NCI-H446 (cell line): ENCODE data around the gene PEX11G.

Experiments used
- DNase-seq, 2 experiments: peaks; one replicate each; lab custom pipeline; 2025; lab: John Stamatoyannopoulos, UW

PEX11G gene

DNA sequence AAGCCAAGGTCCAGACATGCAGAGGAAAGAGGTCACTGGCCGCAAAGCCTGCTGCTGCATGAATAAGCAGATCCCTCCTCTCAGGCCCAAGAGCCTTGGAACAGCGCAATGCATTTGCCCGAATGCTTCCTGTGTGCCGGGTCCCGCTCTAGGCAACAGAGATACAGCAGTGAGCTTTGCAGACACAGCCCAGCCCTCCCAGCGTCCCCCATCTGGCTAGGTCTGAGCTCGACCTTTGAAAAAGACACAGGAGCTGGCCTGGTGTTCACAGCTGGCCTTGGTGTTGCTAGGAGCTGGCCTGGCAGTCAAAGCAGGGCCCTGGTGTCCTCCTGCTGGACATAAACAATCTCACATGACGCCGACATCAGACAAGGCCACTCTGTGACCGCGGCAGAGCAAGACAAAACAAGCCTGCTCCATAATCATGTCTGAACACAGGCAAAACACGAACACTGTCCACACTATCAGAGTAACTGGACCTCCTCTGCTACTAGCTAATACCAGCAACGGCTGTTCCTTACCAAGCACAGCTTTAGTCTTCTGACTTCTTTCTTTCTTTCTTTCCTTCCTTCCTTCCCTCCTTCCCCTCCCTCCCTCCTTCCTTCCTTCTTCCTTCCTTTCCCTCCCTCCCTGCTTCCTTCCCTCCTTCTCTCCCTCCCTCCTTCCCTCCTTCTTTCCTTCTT lies 5.7 kb upstream of the PEX11G start:
- DNase-seq, result no peak

DNA sequence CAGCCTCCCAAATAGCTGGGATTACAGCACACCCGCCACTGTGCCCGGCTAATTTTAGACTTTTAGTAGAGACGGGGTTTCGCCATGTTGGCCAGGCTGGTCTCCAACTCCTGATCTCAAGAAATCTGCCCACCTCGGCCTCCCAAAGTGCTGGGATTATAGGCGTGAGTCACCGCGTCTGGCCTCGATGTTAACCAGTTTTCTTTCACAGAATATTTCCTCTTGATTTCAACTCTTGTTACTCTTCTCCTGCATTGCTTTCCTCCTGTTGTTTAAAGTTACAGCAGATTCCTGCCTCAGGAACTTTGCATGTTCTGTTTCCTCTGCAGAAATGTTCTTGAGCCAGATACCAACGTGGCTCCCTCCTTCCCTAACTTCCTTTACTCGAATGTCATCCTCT lies 3.7 kb upstream of the PEX11G start:
- DNase-seq, result no peak

DNA sequence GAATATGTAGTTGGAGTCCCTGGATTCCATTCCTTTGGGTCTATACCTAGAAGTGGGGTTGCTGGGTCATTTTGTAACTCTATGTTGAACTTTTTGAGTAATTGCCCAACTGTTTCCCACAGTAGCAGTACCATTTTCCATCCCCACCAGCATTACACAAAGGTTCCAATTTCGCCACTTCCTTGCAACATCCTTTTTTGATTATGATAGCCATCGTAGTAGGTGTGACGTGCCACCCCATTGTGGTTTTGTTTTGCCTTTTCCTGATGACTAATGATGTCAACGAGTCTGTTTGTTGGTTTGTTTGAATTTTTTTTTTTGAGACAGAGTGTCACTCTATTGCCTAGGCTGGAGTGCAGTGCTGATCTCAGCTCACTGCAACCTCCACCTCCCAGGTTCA lies 3.3 kb upstream of the PEX11G start:
- no peak for DNase-seq

DNA sequence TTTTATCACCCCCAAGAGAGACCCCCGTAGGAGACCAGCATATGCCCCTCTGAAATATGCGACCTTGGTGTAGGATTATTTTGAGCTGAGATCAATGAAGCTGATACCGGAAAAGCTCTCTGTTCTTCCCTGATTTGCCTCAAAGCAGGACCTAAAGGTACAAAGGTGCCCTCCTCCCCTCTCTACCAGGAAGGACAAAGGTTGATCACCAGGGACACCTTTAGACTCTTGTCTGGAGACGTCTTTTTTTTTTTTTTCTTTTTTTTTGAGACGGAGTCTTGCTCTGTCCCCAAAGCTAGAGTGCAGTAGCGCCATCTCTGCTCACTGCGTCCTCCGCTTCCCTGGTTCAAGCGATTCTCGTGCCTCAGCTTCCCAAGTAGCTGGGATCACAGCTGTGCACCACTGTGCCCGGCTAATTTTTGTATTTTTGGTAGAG lies 792 bp upstream of the PEX11G start:
- DNase-seq, result no peak

DNA sequence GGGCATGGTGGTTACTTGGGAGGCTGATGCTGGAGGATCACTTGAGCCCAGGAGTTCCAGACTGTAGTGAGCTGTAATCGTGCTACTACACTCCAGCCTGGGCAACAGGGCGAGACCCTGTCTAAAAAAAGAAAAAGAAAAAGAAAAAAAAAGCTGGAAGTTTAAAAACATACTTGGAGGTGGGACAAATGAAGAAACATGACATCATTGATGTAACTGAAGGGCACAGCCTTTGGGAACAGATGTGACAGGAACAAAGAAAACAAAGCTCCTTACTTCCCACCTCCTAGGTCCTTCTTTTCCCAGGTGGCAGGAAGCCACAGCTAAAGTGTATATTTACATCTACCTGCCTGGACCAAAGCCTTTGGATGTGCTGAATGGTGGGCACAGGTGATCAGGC lies 1.9 kb downstream of the PEX11G start:
- no peak for DNase-seq

DNA sequence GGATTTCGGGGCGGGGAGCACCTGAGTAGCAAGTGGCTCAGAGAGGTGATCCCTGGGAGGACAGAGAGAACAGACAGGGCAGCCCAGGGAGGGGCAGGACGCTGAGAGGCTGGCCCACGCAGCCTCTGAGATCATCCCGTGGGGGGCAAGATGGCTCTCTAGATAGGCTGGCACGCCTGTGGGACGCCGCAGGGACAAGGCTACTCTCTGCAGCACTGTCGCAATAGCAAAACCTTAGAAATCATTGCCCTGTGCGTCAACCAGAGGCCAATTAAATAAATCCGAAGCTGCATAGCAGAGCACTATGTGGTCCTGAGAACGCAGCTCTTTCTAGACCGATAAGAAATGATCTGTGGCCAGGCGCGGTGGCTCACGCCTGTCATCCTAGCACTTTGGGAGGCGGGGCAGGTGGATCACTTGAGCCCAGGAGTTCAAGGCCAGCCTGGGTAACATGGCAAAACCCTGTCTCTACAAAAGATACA lies 5.1 kb downstream of the PEX11G start:
- DNase-seq, result no peak

DNA sequence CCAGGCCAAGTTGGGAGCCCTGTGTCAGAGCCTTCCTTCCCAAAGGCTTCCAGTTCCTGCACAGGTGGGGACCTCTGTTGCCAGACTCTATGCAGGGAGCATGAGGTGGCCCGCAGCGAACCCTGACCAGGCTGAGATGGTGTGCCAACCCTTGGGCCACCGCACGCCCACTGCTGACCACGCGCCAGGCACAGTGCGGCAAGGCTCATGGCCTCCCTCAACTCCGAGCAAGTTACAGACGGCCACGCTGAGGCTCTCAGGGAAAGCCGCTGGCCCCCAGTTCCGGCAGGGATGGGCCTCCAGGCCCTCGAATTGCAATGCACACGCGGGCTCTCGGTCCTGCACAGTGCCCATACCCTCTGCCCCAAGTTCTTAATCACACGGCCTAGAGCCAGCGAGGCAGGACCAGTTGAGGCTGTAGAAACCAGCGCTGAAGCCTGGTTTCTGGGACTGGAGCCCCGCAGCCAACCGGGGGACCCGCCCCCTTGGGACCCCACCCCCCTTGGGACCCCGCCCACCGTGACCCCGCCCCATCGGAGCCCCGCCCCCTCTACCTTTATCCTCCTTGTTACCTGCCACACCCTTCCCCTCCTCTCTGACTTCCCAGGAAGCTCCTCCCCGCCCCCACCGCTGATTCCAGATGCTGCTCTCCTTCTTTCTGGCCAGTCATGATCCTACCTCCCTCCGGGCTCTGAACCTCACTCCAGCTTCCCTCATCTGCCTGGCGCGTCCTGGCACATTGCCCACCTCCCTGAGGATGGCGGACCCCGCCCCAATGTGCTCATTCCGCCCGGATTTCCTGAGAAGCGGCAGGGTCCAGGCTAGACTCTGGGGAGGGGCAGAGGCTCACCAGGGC lies 6.0 kb downstream of the PEX11G start:
- DNase-seq, result no peak

DNA sequence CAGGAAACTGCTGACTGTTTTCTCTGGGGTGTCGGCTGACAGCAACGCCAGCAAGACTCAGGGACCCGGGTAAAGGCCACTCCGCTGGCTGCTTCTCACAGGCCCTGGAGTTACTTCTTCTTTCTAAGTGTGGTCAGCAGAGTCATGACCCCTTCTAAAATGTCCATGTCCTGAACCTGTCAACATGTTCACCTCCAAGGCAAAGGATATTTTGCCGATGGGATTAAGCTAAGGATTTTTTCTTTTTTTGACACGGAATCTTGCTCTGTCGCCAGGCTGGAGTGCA lies 7.9 kb downstream of the PEX11G start:
- no peak for DNase-seq

DNA sequence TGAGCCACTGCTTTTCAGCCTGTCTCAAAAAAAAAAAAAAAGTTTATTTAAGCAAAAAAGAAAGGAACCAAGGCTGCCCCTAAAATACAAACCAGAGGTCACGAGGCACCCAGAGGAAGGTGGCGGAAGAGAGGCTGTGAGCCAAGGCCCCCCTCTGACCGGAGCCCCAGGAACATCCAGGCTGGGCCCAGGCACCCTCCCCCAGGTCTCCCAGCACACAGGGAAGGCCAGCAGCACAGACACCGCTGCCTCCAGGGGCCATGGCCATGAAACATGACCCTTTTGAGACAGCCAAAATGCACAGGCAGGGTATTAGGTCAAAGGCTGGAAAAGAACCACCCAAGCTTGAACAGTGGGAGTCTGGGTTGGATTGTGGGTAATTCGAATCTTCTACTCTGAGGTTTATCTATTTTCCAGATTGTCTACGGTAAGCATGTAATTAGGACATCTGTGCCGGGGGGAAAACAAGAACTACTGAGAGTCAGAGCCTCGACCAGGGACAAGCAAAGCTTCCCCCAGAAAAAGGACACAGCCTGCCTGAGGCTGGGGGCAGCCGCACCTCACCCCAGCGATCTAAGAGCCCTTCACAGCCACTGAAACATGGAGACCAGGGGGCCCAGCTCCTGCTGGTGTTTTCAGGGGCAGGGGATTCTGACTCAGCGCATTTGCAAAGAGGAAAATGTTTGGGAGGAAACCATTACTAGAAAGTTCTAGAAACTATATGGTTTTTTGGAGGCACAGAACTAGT lies 8.4 kb downstream of the PEX11G start:
- no peak for DNase-seq

DNA sequence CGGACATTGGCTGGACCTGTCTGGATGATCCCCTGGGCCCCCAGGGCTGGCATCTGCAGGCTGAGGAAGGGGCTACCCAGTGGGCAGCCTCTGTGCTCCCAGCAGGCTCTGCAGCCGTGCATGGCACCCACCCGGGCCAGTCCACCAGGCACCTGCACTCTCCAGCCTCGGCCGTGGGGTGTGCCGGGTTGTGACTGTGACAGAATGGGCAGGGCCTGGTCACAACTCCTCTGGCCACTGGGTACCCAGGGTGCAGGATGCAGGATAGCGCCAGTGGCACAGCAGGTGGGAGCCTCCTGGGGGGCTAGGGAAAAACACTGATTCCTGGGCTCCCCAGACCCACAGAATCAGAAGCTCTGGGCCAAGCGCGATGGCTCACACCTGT lies 10.0 kb downstream of the PEX11G start:
- DNase-seq, result no peak

DNA sequence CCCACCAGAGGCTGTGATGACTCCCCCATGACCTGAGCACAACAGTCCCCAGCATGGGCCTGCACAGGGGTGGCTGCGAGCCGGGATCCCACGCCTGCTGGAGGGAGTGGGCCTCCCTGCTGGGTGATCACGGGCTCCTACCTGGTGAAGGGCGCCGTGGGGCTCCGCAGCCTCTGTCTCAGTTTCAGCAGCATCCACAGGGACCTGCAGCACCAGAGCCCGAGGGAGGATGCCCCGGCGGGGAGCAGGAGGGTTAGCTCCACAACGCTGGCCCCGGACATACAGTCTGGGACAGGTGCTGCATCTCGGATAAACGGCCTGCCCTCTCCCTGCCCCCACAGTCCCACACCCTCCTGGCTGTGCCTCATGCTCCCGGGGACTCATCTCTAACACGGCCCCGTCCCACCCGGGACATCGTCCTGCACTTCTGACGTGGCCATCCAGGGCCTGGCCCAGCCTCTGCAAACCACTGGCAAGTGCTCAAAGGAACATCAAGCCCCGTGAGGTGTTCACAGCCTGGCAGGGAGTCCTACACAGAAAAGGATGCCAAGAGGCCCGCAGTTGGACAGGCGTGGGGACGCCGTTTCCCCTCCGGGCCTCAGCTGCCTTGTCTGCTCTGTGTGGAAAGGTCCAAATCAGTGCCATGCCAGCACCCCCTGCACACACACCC lies 10.5 kb downstream of the PEX11G start:
- DNase-seq, result no peak

DNA sequence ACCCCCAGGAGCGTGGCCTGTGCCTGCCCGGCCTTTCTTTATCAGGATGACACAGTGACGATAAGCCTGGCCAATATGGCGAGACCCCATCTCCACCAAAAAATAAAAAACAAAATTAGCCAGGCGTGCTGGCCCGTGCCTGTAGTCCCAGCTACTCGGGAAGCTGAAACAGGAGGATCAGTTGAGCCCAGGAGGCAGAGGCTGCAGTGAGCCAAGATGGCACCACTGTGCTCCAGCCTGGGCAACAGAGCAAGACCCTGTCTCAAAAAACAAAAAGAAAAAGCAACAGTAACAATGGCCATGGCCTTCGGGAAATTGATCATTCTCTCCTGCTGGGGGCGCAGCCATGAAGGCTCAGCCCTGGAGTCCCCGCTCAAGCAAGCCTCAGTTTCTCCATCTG lies 11.1 kb downstream of the PEX11G start:
- DNase-seq, result no peak

DNA sequence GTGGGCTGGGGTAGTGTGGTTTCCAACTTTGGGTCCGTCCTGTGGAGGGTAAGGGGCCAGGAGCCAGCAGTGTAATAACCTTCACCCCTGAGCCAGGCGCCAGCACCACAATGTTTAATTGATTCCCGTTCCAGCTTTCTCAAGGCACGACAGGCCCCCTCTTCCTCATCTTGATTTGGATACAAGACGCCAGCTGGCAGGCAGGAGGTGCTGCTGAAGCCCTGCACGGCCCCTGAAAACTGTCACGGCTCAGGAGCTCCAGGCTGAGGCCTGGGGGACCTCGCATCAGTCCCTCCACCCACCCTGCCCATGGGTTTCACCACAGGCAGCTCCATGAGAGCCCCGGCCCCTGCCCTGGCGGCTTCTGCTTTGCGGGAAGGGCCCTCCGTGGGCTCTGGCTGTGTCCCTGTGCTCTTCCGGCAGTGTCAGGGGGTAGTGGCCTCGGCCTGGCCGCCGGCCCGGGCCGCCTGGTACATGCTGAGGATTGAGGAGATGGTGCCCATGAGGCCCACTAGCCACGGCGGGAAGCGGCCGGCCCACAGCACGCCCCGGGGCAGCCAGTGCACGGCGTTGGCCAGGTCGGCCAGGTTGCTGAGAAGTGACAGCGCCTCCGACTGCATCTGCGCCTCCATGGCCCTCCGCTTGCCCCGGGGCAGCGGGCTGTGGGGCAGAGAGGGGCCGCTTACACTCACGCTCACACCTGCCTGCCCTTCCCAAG lies 11.9 kb downstream of the PEX11G start:
- DNase-seq, result no peak

DNA sequence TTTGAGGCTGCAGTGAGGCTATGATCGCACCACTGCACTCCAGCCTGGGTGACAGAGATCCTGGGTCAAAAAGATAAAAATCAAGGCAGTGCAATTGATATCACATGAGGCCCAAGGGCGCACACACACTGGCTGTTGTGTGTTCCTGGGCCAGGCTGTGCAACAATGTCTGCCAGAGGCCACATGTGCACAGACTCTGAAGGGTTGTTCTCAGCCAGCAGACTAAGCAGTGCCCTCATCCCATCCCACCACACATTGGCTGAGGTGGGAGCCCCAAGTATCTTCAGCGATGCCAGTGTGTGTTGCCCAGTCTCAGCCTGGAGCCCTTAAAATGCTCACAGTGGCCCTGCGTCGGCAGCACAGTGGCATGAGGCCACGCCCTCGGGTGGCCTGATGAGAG lies 12.6 kb downstream of the PEX11G start:
- no peak for DNase-seq

DNA sequence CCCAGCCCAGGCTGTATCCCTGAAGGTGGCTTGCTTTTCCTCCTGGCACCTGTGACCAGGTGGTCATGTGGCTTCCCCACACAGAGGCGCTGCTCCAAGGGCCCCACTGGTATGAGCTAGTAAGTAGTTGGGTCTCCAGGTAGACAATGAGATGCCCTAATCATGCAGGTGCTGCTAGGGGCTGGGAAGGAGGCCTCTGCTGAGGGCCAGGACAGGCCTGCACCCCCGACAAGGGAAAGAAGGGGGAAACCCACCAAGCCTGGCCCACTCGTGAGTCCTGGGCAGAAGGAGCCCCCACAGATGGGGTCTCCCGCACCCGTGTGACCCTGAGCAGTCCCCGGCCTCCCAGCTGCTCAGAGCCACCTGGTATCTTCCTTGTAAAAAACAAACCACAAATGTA lies 13.2 kb downstream of the PEX11G start:
- DNase-seq, result no peak

DNA sequence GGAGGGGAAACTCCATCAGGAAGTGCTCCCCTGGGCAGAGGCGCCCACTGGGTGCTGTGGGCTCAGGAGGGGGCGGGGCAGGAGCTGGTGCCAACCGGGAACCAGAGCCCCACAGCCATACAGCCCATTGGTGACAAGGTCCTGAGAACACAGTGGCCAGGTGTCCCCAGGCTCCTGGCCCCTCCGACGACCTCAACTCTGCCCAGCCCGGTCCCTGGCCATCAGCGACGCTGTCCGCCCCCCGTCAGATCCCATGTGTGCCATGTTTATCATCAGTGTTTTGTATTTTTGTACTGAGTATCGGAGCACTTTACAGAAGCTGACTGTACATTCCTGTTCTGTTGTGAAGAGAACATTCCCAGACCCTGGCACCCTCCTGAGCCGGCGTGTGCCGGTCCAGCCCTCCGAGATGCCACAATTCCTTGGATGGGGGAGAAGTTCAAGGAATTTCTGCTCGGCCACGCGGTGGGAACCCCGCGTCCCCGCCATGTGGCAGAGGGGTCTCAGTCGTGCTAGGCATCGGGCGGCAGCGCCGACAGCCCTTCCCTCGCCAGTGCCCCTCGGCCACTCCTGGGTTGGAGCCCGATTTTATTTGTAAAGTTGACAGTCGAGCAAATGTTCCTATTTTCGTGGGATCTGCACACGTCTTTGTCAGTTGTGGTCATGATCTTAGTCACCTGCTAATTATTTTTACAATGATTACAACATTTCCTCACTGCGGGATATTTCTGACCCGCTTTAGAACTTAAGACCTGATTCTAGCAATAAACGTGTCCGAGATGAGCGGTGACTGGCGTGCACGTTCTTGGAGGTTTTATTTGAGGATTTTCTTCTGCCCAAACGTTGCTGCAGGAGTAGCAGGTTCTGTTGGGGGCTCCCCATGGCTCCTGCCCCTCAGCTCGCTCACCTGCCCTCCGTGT lies 16.9 kb downstream of the PEX11G start:
- no peak for DNase-seq

DNA sequence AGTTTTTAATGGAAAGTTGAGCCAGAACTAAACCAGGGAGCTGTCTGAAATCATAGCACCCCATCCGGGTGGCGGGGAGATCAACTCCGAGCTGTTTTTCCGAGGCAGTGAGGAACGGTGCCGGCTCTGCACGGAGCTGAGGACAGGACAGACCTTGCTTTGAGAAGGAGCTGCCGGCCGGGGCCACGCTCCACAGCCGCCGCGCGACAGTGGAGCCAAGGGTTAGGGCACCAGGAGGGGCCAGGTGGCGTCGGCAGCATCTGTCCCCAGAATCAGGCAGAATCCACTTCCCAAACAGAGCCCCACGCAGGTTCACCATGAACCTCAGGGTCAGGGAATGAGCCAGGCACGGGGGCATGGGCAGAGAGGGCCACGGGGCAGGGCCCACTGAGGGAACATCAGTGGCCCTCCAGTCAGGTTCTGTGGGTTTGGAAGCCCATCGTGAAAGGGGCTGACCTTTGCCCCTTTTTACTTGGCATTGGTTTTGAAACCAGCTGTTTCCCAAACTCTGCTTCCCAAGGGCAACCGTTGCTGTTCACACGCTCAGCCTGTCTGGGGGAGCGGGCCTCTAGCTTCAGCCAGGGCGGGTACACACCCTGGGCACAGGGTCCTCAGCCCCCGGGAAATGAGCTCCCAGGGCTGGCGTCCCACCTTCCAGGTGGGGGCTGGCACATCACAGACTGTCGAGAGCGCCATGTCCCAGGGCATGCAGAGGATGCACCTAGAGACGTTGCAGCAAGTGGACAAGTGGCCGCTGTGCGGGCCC lies 18.1 kb downstream of the PEX11G start:
- no peak for DNase-seq

DNA sequence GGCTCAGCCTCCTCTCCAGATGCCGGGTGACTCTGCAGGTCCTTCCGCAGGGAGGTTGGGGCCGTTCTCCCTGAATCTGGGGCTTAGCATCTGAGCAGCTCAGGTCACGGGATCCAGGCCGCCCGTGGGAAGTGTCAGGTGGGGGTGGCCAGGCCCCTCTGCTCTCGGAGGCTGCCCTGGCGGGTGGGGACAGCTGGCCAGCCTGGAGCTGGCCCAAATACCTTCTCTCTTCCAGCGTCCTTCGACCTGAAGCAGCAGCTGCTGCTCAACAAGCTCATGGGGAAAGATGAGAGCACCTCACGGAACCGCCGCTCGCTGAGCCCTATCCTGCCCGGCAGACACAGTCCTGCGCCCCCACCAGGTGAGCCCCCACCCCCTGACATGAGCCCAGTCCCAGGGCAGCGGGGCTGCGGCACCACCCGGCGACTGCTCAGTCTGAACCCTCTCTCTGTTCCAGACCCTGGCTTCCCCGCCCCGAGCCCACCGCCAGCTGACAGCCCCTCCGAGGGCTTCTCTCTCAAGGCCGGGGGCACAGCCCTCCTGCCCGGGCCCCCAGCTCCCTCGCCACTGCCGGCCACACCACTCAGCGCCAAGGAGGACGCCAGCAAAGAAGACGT lies 19.1 kb downstream of the PEX11G start:
- DNase-seq, result no peak

DNA sequence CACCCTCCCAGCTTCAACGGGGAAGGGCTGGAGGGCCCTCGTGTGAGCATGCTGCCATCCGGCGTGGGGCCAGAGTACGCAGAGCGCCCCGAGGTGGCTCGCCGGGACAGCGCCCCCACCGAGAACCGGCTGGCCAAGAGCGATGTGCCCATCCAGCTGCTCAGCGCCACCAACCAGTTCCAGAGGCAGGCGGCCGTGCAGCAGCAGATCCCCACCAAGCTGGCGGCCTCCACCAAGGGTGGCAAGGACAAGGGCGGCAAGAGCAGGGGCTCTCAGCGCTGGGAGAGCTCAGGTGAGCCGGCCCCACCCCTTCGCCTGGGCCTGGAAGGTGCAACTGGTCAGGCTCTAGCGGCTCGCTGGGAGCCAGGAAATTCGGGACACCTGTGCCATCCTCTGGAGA lies 20.0 kb downstream of the PEX11G start:
- no peak for DNase-seq
